Mesothelial cell of epicardium (in vitro differentiated cells): ENCODE data around the gene HGF. TPM values are rescaled to one million over a fixed set of nuclear protein-coding genes. Genes with fewer than 3 reads are reported as not detected.

Experiments used
- DNase-seq, 2 experiments: peaks; one replicate each; pipeline ENCODE4 v3.0.0; 2021; ENCODE audit warnings: low spot score in 2 of 2; ENCODE audit not compliant: unreplicated experiment in 2 of 2
- H3K27ac Mint-ChIP-seq: 2 replicates; pipeline ENCODE4 v1.8.0; 2021; ENCODE audit warnings: mixed read lengths
- H3K27me3 Mint-ChIP-seq: 2 replicates; pipeline ENCODE4 v1.8.0; 2021; ENCODE audit warnings: low read depth, mixed read lengths
- H3K36me3 Mint-ChIP-seq: 2 replicates; pipeline ENCODE4 v1.8.0; 2021; ENCODE audit warnings: mixed read lengths
- H3K4me1 Mint-ChIP-seq: 2 replicates; pipeline ENCODE4 v1.8.0; 2021; ENCODE audit warnings: mixed read lengths
- H3K4me3 Mint-ChIP-seq: 2 replicates; pipeline ENCODE4 v1.8.0; 2021; ENCODE audit warnings: mild to moderate bottlenecking, moderate library complexity, mixed read lengths
- H3K9me3 Mint-ChIP-seq: 2 replicates; pipeline ENCODE4 v1.8.0; 2021; ENCODE audit warnings: mixed read lengths
- CTCF ChIP-seq: fragments of 200-600 bp; sonication (generic); IDR thresholded peaks from one replicate; pipeline ENCODE4 v1.5.0; 2021; ENCODE audit warnings: antibody characterized with exemption; ENCODE audit not compliant: unreplicated experiment
- total RNA-seq: library from RNA; stranded (reverse); gene quantifications from 3 replicates; pipeline ENCODE4 v1.2.1, GENCODE V29; 2021

HGF gene
- total RNA-seq, 1 donor from 2014 or later = 15.1 TPM

DNA sequence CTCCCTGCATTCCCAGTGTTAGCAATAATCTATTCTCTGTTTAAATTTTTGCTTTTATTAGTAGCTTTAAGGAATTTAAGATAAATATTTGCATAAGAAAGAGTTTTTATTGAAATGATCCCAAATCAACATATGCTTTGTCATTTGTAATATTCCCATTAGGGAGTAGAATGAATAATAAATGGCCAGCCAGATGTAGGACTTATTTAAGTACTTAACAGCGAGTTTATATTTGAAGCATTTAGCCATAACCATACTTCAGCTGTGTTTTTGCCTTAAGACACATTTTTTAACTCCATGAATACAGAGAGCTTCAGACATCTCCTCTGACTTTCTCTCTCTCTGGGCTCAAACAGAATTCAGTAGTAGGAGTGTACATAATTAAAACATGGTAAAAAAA lies 103.6 kb downstream of the HGF start:
- peaks cover 12% of the 10 kb centered on the region for H3K36me3 Mint-ChIP-seq
- no peak for TF ChIP-seq CTCF
- DNase-seq = no peak
- no peak overlapping the region for H3K4me3 Mint-ChIP-seq
- H3K27ac Mint-ChIP-seq = peak overlapping the region; percentile 21
- H3K27me3 Mint-ChIP-seq = no peaks in the 10 kb centered on the region
- H3K4me1 Mint-ChIP-seq = peaks cover 37% of the 10 kb centered on the region
- peaks cover 14% of the 10 kb centered on the region for H3K9me3 Mint-ChIP-seq

- Mint-ChIP-seq H3K27ac (peak overlapping the region; percentile 45), H3K4me1 (peaks cover 37% of the 10 kb centered on the region), H3K36me3 (peaks cover 19% of the 10 kb centered on the region), H3K9me3 (peaks cover 24% of the 10 kb centered on the region), H3K4me3 (no peak overlapping the region), H3K27me3 (no peaks in the 10 kb centered on the region)
- TF ChIP-seq CTCF = no peak
- no peak for DNase-seq
Observed at GRCh38 chr7:81665236-81665635, 104.6 kb downstream of the HGF start.

DNA sequence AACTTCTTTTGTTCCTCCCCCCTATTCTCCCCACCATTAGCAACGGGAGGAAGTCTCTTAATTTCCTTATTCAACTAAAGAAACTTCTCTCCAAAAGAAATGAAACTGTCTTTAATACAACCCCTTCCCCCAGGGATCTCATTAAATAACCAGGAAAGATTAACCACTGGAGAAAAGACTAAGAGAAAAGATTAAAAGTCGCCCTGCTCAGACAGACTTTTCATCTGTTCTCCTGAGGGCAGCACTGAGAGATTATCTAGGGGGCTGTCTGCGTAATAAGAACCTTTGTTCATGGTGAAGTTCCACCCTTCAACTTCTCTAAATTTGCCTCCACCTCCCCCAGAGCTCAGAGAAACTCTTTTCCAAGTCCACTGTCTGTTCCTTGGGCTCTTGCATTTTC lies 105.5 kb downstream of the HGF start:
- Mint-ChIP-seq H3K36me3 (peaks cover 16% of the 10 kb centered on the region), H3K4me3 (no peak overlapping the region), H3K27ac (peak overlapping the region; percentile 47), H3K9me3 (peaks cover 24% of the 10 kb centered on the region), H3K4me1 (peaks cover 37% of the 10 kb centered on the region), H3K27me3 (no peaks in the 10 kb centered on the region)
- no peak for DNase-seq
- no peak for TF ChIP-seq CTCF

- Mint-ChIP-seq H3K27me3 (no peaks in the 10 kb centered on the region), H3K4me1 (peaks cover 37% of the 10 kb centered on the region), H3K36me3 (peaks cover 11% of the 10 kb centered on the region), H3K27ac (peak overlapping the region; percentile 31), H3K9me3 (peaks cover 23% of the 10 kb centered on the region), H3K4me3 (no peak overlapping the region)
- TF ChIP-seq CTCF = no peak
- DNase-seq = no peak
Observed at GRCh38 chr7:81662531-81662930, 107.3 kb downstream of the HGF start.

- no peak for DNase-seq
- Mint-ChIP-seq H3K36me3 (peaks cover 11% of the 10 kb centered on the region), H3K4me3 (no peak overlapping the region), H3K9me3 (peaks cover 30% of the 10 kb centered on the region), H3K27me3 (no peaks in the 10 kb centered on the region), H3K4me1 (peaks cover 33% of the 10 kb centered on the region), H3K27ac (no peak overlapping the region)
- no peak for TF ChIP-seq CTCF
Observed at GRCh38 chr7:81659697-81660395, 110.0 kb downstream of the HGF start.
